ENCODE data around the gene CCDC3.

Gene CCDC3

GRCh38 chr10:13023754-13024153 is 22.2 kb upstream of the CCDC3 start:
- Histone ChIP-seq H3K4me2 (ENCODE audit: low read length) (no peak overlapping the region), H3K9me3 (ENCODE audit: low read length) (0 out of 2 replicates have a peak, but pooled peaks cover 8% of the 10 kb centered on the region), H4K20me1 (ENCODE audit: insufficient read depth, low read length) (no peaks in the 10 kb centered on the region), H2AFZ (ENCODE audit: low read length) (no peak overlapping the region), H3K9ac (ENCODE audit: low read length) (no peak overlapping the region), H3K27me3 (ENCODE audit: insufficient read depth, low read length) (no peaks in the 10 kb centered on the region), H3K4me1 (ENCODE audit: insufficient read depth, low read length, severe bottlenecking) (no peaks in the 10 kb centered on the region), H3K27ac (ENCODE audit: low read depth, low read length, poor library complexity, severe bottlenecking) (no peak overlapping the region), H3F3A (ENCODE audit: insufficient read depth, low read length) (no peaks in the 10 kb centered on the region), H3K4me3 (ENCODE audit: low read depth, low read length, poor library complexity, severe bottlenecking) (no peak overlapping the region), H3K79me2 (ENCODE audit: insufficient read depth, low read length) (no peaks in the 10 kb centered on the region), H3K36me3 (ENCODE audit: insufficient read depth, low read length) (no peaks in the 10 kb centered on the region), H3K9me2 (ENCODE audit: low read depth, low read length) (no peaks in the 10 kb centered on the region)
- TF ChIP-seq CTCF (IDR thresholded peaks at IDR 0.05; ENCODE audit: low read length), result no peak
- TF ChIP-seq EZH2 (IDR thresholded peaks at IDR 0.05; ENCODE audit: borderline replicate concordance, low read length), result no peak

- Histone ChIP-seq H4K20me1 (ENCODE audit: insufficient read depth, low read length) (no peaks in the 10 kb centered on the region), H3K4me3 (ENCODE audit: low read depth, low read length, poor library complexity, severe bottlenecking) (no peak overlapping the region), H3K27ac (ENCODE audit: low read depth, low read length, poor library complexity, severe bottlenecking) (no peak overlapping the region), H3K9me2 (ENCODE audit: low read depth, low read length) (no peaks in the 10 kb centered on the region), H3K4me2 (ENCODE audit: low read length) (no peak overlapping the region), H3K9me3 (ENCODE audit: low read length) (0 out of 2 replicates have a peak, but pooled peaks cover 5% of the 10 kb centered on the region), H3K9ac (ENCODE audit: low read length) (no peak overlapping the region), H3K36me3 (ENCODE audit: insufficient read depth, low read length) (no peaks in the 10 kb centered on the region), H2AFZ (ENCODE audit: low read length) (no peak overlapping the region), H3K4me1 (ENCODE audit: insufficient read depth, low read length, severe bottlenecking) (no peaks in the 10 kb centered on the region), H3F3A (ENCODE audit: insufficient read depth, low read length) (no peaks in the 10 kb centered on the region), H3K79me2 (ENCODE audit: insufficient read depth, low read length) (no peaks in the 10 kb centered on the region), H3K27me3 (ENCODE audit: insufficient read depth, low read length) (no peaks in the 10 kb centered on the region)
- TF ChIP-seq CTCF (IDR thresholded peaks at IDR 0.05; ENCODE audit: low read length) (no peak), EZH2 (IDR thresholded peaks at IDR 0.05; ENCODE audit: borderline replicate concordance, low read length) (no peak)
Observed at GRCh38 chr10:13019280-13019679, 17.8 kb upstream of the CCDC3 start.

- H3F3A ChIP-seq (ENCODE audit: insufficient read depth, low read length), result no peaks in the 10 kb centered on the region
- no peaks in the 10 kb centered on the region for H4K20me1 ChIP-seq (ENCODE audit: insufficient read depth, low read length)
- TF ChIP-seq EZH2 (IDR thresholded peaks at IDR 0.05; ENCODE audit: borderline replicate concordance, low read length), result no peak
- TF ChIP-seq CTCF (IDR thresholded peaks at IDR 0.05; ENCODE audit: low read length), result no peak
- no peaks in the 10 kb centered on the region for H3K27me3 ChIP-seq (ENCODE audit: insufficient read depth, low read length)
- no peak overlapping the region for H3K4me3 ChIP-seq (ENCODE audit: low read depth, low read length, poor library complexity, severe bottlenecking)
- no peaks in the 10 kb centered on the region for H3K9me2 ChIP-seq (ENCODE audit: low read depth, low read length)
- no peaks in the 10 kb centered on the region for H3K79me2 ChIP-seq (ENCODE audit: insufficient read depth, low read length)
- H3K9ac ChIP-seq (ENCODE audit: low read length), result no peak overlapping the region
- no peaks in the 10 kb centered on the region for H3K9me3 ChIP-seq (ENCODE audit: low read length)
- no peak overlapping the region for H3K27ac ChIP-seq (ENCODE audit: low read depth, low read length, poor library complexity, severe bottlenecking)
- no peak overlapping the region for H2AFZ ChIP-seq (ENCODE audit: low read length)
- no peaks in the 10 kb centered on the region for H3K4me1 ChIP-seq (ENCODE audit: insufficient read depth, low read length, severe bottlenecking)
- no peak overlapping the region for H3K4me2 ChIP-seq (ENCODE audit: low read length)
- H3K36me3 ChIP-seq (ENCODE audit: insufficient read depth, low read length), result no peaks in the 10 kb centered on the region
Observed at GRCh38 chr10:13018171-13018570, 16.7 kb upstream of the CCDC3 start.

Measured in OCI-LY1 (cell line).